A549 (cell line): ENCODE results near the gene CSTF3.
"Not testable (repeated sequence)": the region's sequence is repeated elsewhere in the genome, so short reads cannot be mapped to it uniquely, and the experiment has no call there.

Experiments
- CHD2 ChIP-seq: fragments of 150-350 bp; IDR thresholded peaks from 2 replicates; pipeline ENCODE4 v1.6.1; 2014; ENCODE audit warnings: low read length; ENCODE audit not compliant: partially characterized antibody
- CTCF ChIP-seq: fragments of >200 bp; sonication (Bioruptor Twin); formaldehyde crosslinking; IDR thresholded peaks from 3 replicates; pipeline ENCODE4 v1.5.1; 2016
- FOXS1 ChIP-seq: fragments of 250-450 bp; sonication (Bioruptor Pico); IDR thresholded peaks from 2 replicates; pipeline ENCODE4 v1.5.0; 2020; ENCODE audit warnings: mild to moderate bottlenecking, moderate library complexity
- KDM5A ChIP-seq: fragments of 200-600 bp; sonication (generic); IDR thresholded peaks from 2 replicates; pipeline ENCODE4 v1.6.1; 2016; ENCODE audit warnings: antibody characterized with exemption, mild to moderate bottlenecking
- MYC ChIP-seq: IDR thresholded peaks from 2 replicates; pipeline ENCODE4 v1.6.1; 2012; ENCODE audit warnings: mild to moderate bottlenecking, inconsistent platforms, low read length, improper control_type of control experiment, borderline replicate concordance
- NFE2L2 ChIP-seq: fragments of 150-350 bp; conservative IDR thresholded peaks from 2 replicates; pipeline ENCODE4 v1.6.1; 2014; ENCODE audit warnings: low read length
- POLR2A ChIP-seq: IDR thresholded peaks from 2 replicates; pipeline ENCODE4 v1.6.1; 2012; ENCODE audit warnings: mild to moderate bottlenecking, low read length
- POLR2AphosphoS2 ChIP-seq: conservative IDR thresholded peaks from 2 replicates; pipeline ENCODE4 v1.6.1; 2012; ENCODE audit warnings: low read length, improper control_type of control experiment, inconsistent platforms
- TF ChIP-seq, protein P1 (sequence below): IDR thresholded peaks from 2 replicates; pipeline ENCODE4 v1.6.1; 2012

- TF ChIP-seq KDM5A; CTCF; POLR2A; NFE2L2; FOXS1 (CRISPR knock-in tag); CHD2; MYC; POLR2AphosphoS2: not testable (repeated sequence)
- TF ChIP-seq, protein P1, sequence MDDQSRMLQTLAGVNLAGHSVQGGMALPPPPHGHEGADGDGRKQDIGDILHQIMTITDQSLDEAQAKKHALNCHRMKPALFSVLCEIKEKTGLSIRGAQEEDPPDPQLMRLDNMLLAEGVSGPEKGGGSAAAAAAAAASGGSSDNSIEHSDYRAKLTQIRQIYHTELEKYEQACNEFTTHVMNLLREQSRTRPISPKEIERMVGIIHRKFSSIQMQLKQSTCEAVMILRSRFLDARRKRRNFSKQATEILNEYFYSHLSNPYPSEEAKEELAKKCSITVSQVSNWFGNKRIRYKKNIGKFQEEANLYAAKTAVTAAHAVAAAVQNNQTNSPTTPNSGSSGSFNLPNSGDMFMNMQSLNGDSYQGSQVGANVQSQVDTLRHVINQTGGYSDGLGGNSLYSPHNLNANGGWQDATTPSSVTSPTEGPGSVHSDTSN = not testable (repeated sequence)
Measured at GRCh38 chr11:33122696-33123095, 38.6 kb downstream of the CSTF3 start.
